Astrocyte (in vitro differentiated cells and primary cell): Measurements from ENCODE around the gene AP5Z1.

Experiments
- EZH2 ChIP-seq: IDR thresholded peaks from 2 replicates; pipeline ENCODE4 v1.6.1; 2012; ENCODE audit warnings: mild to moderate bottlenecking, low read length, inconsistent platforms; ENCODE audit not compliant: insufficient read depth
- TF ChIP-seq, protein P1 (sequence below): IDR thresholded peaks from 2 replicates; pipeline ENCODE4 v1.5.1; 2011; ENCODE audit warnings: low read depth, mild to moderate bottlenecking, inconsistent platforms, low read length, moderate library complexity; ENCODE audit not compliant: insufficient read depth

DNA sequence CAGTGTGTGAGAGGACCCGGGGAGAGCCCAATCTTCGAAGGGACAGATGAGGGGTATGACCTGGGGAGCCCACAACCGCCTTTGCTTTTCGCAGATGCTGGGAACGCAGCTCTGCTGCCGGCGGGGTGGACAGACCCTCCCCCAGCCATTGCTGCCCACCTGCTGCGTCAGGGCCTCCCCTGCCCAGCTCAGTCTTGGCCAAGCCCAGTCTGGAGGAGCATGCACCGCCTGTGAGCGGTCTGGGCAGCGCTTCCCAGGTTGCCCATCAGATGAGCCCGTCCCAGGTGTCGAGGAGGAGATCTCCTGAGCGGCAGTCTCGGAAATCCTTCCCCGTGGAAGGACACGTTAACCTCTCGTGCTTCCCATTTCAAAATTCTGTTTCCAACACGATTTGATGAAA is 17.3 kb upstream of the AP5Z1 start:
- TF ChIP-seq, protein P1, sequence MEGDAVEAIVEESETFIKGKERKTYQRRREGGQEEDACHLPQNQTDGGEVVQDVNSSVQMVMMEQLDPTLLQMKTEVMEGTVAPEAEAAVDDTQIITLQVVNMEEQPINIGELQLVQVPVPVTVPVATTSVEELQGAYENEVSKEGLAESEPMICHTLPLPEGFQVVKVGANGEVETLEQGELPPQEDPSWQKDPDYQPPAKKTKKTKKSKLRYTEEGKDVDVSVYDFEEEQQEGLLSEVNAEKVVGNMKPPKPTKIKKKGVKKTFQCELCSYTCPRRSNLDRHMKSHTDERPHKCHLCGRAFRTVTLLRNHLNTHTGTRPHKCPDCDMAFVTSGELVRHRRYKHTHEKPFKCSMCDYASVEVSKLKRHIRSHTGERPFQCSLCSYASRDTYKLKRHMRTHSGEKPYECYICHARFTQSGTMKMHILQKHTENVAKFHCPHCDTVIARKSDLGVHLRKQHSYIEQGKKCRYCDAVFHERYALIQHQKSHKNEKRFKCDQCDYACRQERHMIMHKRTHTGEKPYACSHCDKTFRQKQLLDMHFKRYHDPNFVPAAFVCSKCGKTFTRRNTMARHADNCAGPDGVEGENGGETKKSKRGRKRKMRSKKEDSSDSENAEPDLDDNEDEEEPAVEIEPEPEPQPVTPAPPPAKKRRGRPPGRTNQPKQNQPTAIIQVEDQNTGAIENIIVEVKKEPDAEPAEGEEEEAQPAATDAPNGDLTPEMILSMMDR: no peak
- no peak for TF ChIP-seq EZH2
